HCT116 (cell line): ENCODE results near the gene EFHD1. TPM values are rescaled to one million over a fixed set of nuclear protein-coding genes. Genes with fewer than 3 reads are reported as not detected.

Source experiments
- ATAC-seq: fragments of 200-7000 bp; cut with Tn5 transposase; 2 replicates; pipeline ENCODE4 v1.9.1; 2020; ENCODE audit warnings: mild to moderate bottlenecking, moderate library complexity
- BruUV-seq: library from RNA; stranded (reverse); fragments of 400-500 nt; replicated peaks from 2 replicates; lab custom pipeline; 2021; lab: Mats Ljungman, UMichigan
- CTCF ChIA-PET: fragments of 300-600 bp; sonication (Branson Sonifier 250); formaldehyde crosslinking; loops from one replicate; lab custom pipeline; 2021; ENCODE audit warnings: antibody characterized with exemption; lab: Charles Lee
- POLR2A ChIA-PET: fragments of 300-600, 350-600 bp; sonication (Branson Sonifier 250); formaldehyde crosslinking; loops from one replicate; lab custom pipeline; 2021; ENCODE audit warnings: antibody characterized with exemption; lab: Charles Lee
- RAD21 ChIA-PET, 2 experiments: fragments of 300-600 bp; sonication (Branson Sonifier 250); formaldehyde crosslinking; loops; one replicate each; lab custom pipeline; 2023; ENCODE audit warnings: low total read pairs in 2 of 2; ENCODE audit not compliant: uncharacterized antibody in 2 of 2, unreplicated experiment in 2 of 2, low non-redundant PET in 1 of 2; lab: Charles Lee
- DNase-seq: peaks from one replicate; pipeline ENCODE4 v3.0.0-alpha.2; 2010; ENCODE audit warnings: low read depth, low spot score
- H2AFZ ChIP-seq: fragments of 200-600 bp; shearing (Covaris generic), sonication (generic); 2 replicates; pipeline ENCODE4 v1.6.1; 2017; ENCODE audit warnings: low read depth, mixed run types, mixed read lengths, antibody characterized with exemption, low read length; ENCODE audit not compliant: poor library complexity, severe bottlenecking
- H3K27ac ChIP-seq: 2 replicates; pipeline ENCODE4 v1.5.1; 2012; ENCODE audit warnings: low read depth, low read length
- H3K27me3 ChIP-seq: fragments of 200-600 bp; sonication (generic); 2 replicates; pipeline ENCODE4 v1.6.1; 2016; ENCODE audit warnings: mixed run types, low read length, mixed read lengths; ENCODE audit not compliant: insufficient read depth
- H3K36me3 ChIP-seq, 2 experiments: fragments of 200-500 bp in 1 of 2; fragments of 200-600 bp in 1 of 2; sonication (Bioruptor generic) in 1 of 2; sonication (generic) in 1 of 2; 2 replicates each; pipeline versions ENCODE4 v1.5.1 to v1.6.1; 2014 to 2016; ENCODE audit warnings: low read length in 2 of 2, inconsistent platforms in 1 of 2, mixed read lengths in 1 of 2, mixed run types in 1 of 2; ENCODE audit not compliant: insufficient read depth in 2 of 2, control insufficient read depth in 1 of 2
- H3K4me1 ChIP-seq, 2 experiments: fragments of 200-600 bp in 1 of 2; sonication (generic) in 1 of 2; 2 replicates each; pipeline versions ENCODE4 v1.5.1 to v1.6.1; 2012 to 2017; ENCODE audit warnings: low read length in 2 of 2, inconsistent platforms in 1 of 2, mild to moderate bottlenecking in 1 of 2, mixed read lengths in 1 of 2, mixed run types in 1 of 2, moderate library complexity in 1 of 2; ENCODE audit not compliant: insufficient read depth in 2 of 2, control insufficient read depth in 1 of 2
- H3K4me2 ChIP-seq: fragments of 200-600 bp; sonication (generic); 2 replicates; pipeline ENCODE4 v1.6.1; 2017; ENCODE audit warnings: mixed run types, low read length, mixed read lengths
- H3K4me3 ChIP-seq, 2 experiments: fragments of 200-600 bp in 1 of 2; sonication (generic) in 1 of 2; replicated peaks in 1 of 2; 2 replicates each; pipeline ENCODE4 v1.5.1; 2011 to 2016; ENCODE audit warnings: low read length in 2 of 2, control low read depth in 1 of 2, low read depth in 1 of 2, mild to moderate bottlenecking in 1 of 2, mixed read lengths in 1 of 2, mixed run types in 1 of 2
- H3K79me2 ChIP-seq: fragments of 200-600 bp; sonication (generic); 2 replicates; pipeline ENCODE4 v1.6.1; 2017; ENCODE audit warnings: mild to moderate bottlenecking, mixed run types, low read length, moderate library complexity, mixed read lengths; ENCODE audit not compliant: insufficient read depth
- H3K9ac ChIP-seq: fragments of 200-600 bp; sonication (generic); 2 replicates; pipeline ENCODE4 v1.6.1; 2016; ENCODE audit warnings: low read length, mixed read lengths
- H3K9me2 ChIP-seq: fragments of 200-600 bp; sonication (generic), shearing (Covaris generic); 2 replicates; pipeline ENCODE4 v1.6.1; 2017; ENCODE audit warnings: mixed run types, mild to moderate bottlenecking, moderate library complexity; ENCODE audit not compliant: insufficient read depth
- H3K9me3 ChIP-seq, 2 experiments: fragments of 200-500 bp in 1 of 2; fragments of 200-600 bp in 1 of 2; sonication (Bioruptor generic) in 1 of 2; sonication (generic) in 1 of 2; 2 replicates each; pipeline ENCODE4 v1.6.1; 2014 to 2017; ENCODE audit warnings: low read length in 2 of 2, mixed read lengths in 2 of 2, inconsistent platforms in 1 of 2, low read depth in 1 of 2, mild to moderate bottlenecking in 1 of 2, mixed run types in 1 of 2, moderate library complexity in 1 of 2; ENCODE audit not compliant: control insufficient read depth in 1 of 2, insufficient read depth in 1 of 2
- H4K20me1 ChIP-seq: fragments of 200-600 bp; sonication (generic), shearing (Covaris generic); 2 replicates; pipeline ENCODE4 v1.6.1; 2017; ENCODE audit warnings: mixed run types, mild to moderate bottlenecking, moderate library complexity; ENCODE audit not compliant: insufficient read depth
- CEBPB ChIP-seq: IDR thresholded peaks from 2 replicates; pipeline ENCODE4 v1.6.1; 2012; ENCODE audit warnings: low read depth
- EGR1 ChIP-seq: IDR thresholded peaks from 2 replicates; pipeline ENCODE4 v1.6.1; 2012; ENCODE audit warnings: low read depth
- ELF1 ChIP-seq: IDR thresholded peaks from 2 replicates; pipeline ENCODE4 v1.6.1; 2012; ENCODE audit warnings: low read depth, borderline replicate concordance
- JUND ChIP-seq: IDR thresholded peaks from 2 replicates; pipeline ENCODE4 v1.6.1; 2012
- POLR2A ChIP-seq: IDR thresholded peaks from 2 replicates; pipeline ENCODE4 v1.7.0; 2011; ENCODE audit warnings: borderline replicate concordance; ENCODE audit not compliant: insufficient read depth, insufficient read length; ENCODE audit errors: extremely low read depth
- RAD21 ChIP-seq: IDR thresholded peaks from 2 replicates; pipeline ENCODE4 v1.6.1; 2012; ENCODE audit warnings: low read depth, mild to moderate bottlenecking
- SP1 ChIP-seq: IDR thresholded peaks from 2 replicates; pipeline ENCODE4 v1.6.1; 2012; ENCODE audit warnings: low read depth
- TCF7L2 ChIP-seq: IDR thresholded peaks from 2 replicates; pipeline ENCODE4 v1.7.0; 2011; ENCODE audit warnings: borderline replicate concordance, inconsistent platforms; ENCODE audit not compliant: insufficient read depth, insufficient read length; ENCODE audit errors: extremely low read depth
- ZFX ChIP-seq: fragments of 450-650 bp; IDR thresholded peaks from 2 replicates; pipeline ENCODE4 v1.6.1; 2017
- intact Hi-C: fragments of 100-400 bp; cut with micrococcal nuclease; formaldehyde crosslinking; loops from 2 replicates; pipeline ENCODE4 v1.10.0; 2022
- total RNA-seq: library from RNA; stranded (reverse); gene quantifications from one replicate; pipeline ENCODE4 v1.2.1, GENCODE V29; 2021; ENCODE audit not compliant: unreplicated experiment
- TF ChIP-seq, protein P1 (sequence below): IDR thresholded peaks from 2 replicates; pipeline ENCODE4 v1.6.1; 2011; ENCODE audit warnings: mild to moderate bottlenecking, low read length, moderate library complexity; ENCODE audit not compliant: insufficient replicate concordance; ENCODE audit errors: extremely low read depth
- TF ChIP-seq, protein P2 (sequence below): IDR thresholded peaks from 2 replicates; pipeline ENCODE4 v1.6.1; 2012

Gene EFHD1
- total RNA-seq, 1 experiment from 2014 or later, result 0.52 TPM

DNA sequence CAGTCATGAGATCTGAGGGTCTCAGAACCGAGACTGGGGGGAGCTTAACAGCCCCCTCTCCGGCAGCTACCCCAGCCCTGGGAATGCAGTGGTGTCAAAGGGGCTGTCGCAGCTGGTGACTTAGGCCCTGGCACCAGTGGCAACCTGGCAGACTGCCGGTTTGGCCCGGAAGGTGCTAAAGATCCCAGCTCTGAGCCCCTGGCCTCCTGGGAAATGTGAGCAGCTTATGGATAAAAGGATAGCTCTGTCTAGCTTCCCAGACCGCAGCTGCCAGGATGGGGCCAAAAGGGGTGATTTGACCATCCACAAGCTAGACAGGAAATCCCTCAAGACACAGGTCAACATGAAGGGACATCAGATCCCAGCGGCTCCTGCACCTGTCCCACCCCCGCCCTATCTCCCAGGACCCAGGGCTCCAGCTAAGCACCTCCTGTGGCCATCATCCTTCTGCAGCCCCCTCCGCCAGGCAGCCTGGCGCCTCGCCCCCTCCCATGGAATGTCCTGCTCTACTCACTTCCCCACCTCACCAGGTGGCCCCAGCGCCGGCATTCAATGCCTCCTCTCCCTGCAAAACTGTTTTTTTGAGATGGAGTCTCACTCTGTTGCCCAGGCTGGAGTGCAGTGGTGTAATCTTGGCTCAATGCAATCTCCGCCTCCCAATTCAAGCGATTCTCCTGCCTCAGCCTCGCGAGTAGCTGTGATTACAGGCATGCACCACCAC lies 33.2 kb upstream of the EFHD1 start:
- H3K27me3 ChIP-seq, result no peaks in the 10 kb centered on the region
- DNase-seq (no peak), ATAC-seq (no peak)
- H3K9ac ChIP-seq, result no peak overlapping the region
- no peaks in the 10 kb centered on the region for H3K4me1 ChIP-seq
- no peaks in the 10 kb centered on the region for H3K9me3 ChIP-seq
- RAD21 ChIA-PET, result no interaction called here
- no peak overlapping the region for H3K4me3 ChIP-seq
- CTCF ChIA-PET, result interaction anchor here (1.2 to 1.4 kb wide), 2 partner anchors 11 to 651 kb away, joined by 3 to 5 read pairs; partner anchors contain the start of gene ATG16L1
- H3K79me2 ChIP-seq, result no peaks in the 10 kb centered on the region
- no peaks in the 10 kb centered on the region for H3K36me3 ChIP-seq
- H2AFZ ChIP-seq, result no peak overlapping the region
- H4K20me1 ChIP-seq, result no peaks in the 10 kb centered on the region
- POLR2A ChIA-PET, result no interaction called here
- no peak for TF ChIP-seq RAD21
- no peak for TF ChIP-seq ZFX
- TF ChIP-seq POLR2A, result no peak
- TF ChIP-seq, protein P1, sequence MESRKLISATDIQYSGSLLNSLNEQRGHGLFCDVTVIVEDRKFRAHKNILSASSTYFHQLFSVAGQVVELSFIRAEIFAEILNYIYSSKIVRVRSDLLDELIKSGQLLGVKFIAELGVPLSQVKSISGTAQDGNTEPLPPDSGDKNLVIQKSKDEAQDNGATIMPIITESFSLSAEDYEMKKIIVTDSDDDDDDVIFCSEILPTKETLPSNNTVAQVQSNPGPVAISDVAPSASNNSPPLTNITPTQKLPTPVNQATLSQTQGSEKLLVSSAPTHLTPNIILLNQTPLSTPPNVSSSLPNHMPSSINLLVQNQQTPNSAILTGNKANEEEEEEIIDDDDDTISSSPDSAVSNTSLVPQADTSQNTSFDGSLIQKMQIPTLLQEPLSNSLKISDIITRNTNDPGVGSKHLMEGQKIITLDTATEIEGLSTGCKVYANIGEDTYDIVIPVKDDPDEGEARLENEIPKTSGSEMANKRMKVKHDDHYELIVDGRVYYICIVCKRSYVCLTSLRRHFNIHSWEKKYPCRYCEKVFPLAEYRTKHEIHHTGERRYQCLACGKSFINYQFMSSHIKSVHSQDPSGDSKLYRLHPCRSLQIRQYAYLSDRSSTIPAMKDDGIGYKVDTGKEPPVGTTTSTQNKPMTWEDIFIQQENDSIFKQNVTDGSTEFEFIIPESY, result no peak
- no peak for TF ChIP-seq EGR1
- TF ChIP-seq ELF1, result no peak
- no peak for TF ChIP-seq TCF7L2
- TF ChIP-seq, protein P2, sequence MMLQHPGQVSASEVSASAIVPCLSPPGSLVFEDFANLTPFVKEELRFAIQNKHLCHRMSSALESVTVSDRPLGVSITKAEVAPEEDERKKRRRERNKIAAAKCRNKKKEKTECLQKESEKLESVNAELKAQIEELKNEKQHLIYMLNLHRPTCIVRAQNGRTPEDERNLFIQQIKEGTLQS, result no peak
- TF ChIP-seq CEBPB, result no peak
- no peak for TF ChIP-seq SP1
- TF ChIP-seq JUND, result no peak
- TF ChIP-seq, all 23 proteins: peak for 0
- intact Hi-C loops, result loop anchor here (10.0 kb wide), 2 partner anchors 235 to 845 kb away; no protein-coding TSS in a partner anchor
- H3K27ac ChIP-seq, result no peak overlapping the region
- H3K4me2 ChIP-seq, result no peak overlapping the region
- no peaks in the 10 kb centered on the region for H3K9me2 ChIP-seq
- no TSS peak for BruUV-seq
